T-helper 17 cell (primary cell): ENCODE data around the gene TMEM131. TPM values are rescaled to one million over a fixed set of nuclear protein-coding genes. Genes with fewer than 3 reads are reported as not detected.
"Not testable (repeated sequence)": the region's sequence is repeated elsewhere in the genome, so short reads cannot be mapped to it uniquely, and the experiment has no call there.

Source experiments
- ATAC-seq: fragments of 150-1000 bp; cut with Tn5 transposase; 2 replicates; pipeline ENCODE4 v1.10.0; 2021; ENCODE audit warnings: mild to moderate bottlenecking, moderate library complexity
- DNase-seq, 3 donors: peaks; one replicate each; pipeline versions ENCODE4 v3.0.0 to v3.0.0-alpha.2; 2020 to 2021
- H3K9me3 ChIP-seq: one replicate; pipeline ENCODE4 v1.7.0; 2013; ENCODE audit warnings: low read length, mild to moderate bottlenecking; ENCODE audit not compliant: control insufficient read depth, poor library complexity, severe bottlenecking
- H3K27ac Mint-ChIP-seq: one replicate; pipeline ENCODE4 v1.8.0; 2022; ENCODE audit warnings: mild to moderate bottlenecking, moderate library complexity, mixed read lengths
- H3K27me3 Mint-ChIP-seq: one replicate; pipeline ENCODE4 v1.8.0; 2022; ENCODE audit warnings: mixed read lengths
- H3K36me3 Mint-ChIP-seq: one replicate; pipeline ENCODE4 v1.8.0; 2022; ENCODE audit warnings: low read depth, mixed read lengths
- H3K4me1 Mint-ChIP-seq: one replicate; pipeline ENCODE4 v1.8.0; 2022; ENCODE audit warnings: mild to moderate bottlenecking, mixed read lengths
- H3K4me3 Mint-ChIP-seq: one replicate; pipeline ENCODE4 v1.8.0; 2022; ENCODE audit warnings: mild to moderate bottlenecking, moderate library complexity, mixed read lengths
- total RNA-seq, 4 donors: library from RNA in 2 of 4; stranded (reverse) in 2 of 4; gene quantifications; one replicate each; pipeline ENCODE4 v1.2.3 and lab custom pipeline; 2022 to 2026

TMEM131 gene
- total RNA-seq, 2 donors from 2014 or later = 41.0 to 43.2 TPM

DNA sequence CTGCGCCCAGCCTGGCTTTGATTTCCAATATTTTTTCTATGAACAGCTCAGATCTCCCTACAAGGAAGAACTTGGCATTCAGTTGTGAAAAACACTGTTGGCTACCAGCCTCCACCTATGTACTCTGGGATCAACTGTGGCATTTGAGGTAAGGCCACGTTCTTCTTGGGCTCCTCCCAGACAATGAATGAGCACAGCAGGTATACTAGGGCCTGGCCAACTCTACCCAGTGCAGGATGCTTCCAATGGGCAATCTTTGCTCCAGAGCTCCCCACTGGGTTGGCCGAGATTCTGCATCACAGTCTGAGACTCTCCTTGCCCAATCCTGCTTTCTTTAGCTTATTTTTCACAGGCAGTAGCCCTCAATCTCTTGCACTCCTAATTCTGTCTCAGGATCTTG, 75.9 kb downstream of the TMEM131 start:
- H3K9me3 ChIP-seq = no peaks in the 10 kb centered on the region
- H3K27ac Mint-ChIP-seq = no peak overlapping the region
- H3K4me1 Mint-ChIP-seq = peaks cover 7% of the 10 kb centered on the region
- ATAC-seq (no peak), DNase-seq (no peak)
- no peak overlapping the region for H3K4me3 Mint-ChIP-seq
- H3K27me3 Mint-ChIP-seq = no peaks in the 10 kb centered on the region
- no peaks in the 10 kb centered on the region for H3K36me3 Mint-ChIP-seq

DNA sequence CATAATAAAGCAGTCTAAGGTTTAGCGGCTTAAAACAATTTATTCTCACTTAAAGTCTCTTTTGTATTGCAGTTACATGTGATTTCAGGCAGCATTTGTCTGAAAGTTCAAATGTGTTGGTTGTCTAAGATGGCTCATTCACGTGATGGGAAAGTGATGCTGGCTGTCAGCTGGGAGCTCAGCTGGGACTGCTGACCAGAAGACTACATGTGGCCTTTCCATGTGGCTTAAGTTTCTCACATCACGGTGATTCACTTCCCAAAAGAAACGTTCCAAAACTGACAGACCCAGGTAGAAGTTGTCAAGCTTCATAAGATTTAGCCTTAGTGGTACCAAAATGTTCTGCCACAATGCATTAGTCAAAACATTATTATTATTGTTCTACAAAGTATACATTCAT, 76.9 kb downstream of the TMEM131 start:
- Mint-ChIP-seq H3K4me3 (no peak overlapping the region), H3K27ac (no peak overlapping the region), H3K27me3 (no peaks in the 10 kb centered on the region), H3K36me3 (no peaks in the 10 kb centered on the region), H3K4me1 (peaks cover 11% of the 10 kb centered on the region)
- DNase-seq = no peak
- H3K9me3 ChIP-seq = no peaks in the 10 kb centered on the region
- ATAC-seq = no peak

DNA sequence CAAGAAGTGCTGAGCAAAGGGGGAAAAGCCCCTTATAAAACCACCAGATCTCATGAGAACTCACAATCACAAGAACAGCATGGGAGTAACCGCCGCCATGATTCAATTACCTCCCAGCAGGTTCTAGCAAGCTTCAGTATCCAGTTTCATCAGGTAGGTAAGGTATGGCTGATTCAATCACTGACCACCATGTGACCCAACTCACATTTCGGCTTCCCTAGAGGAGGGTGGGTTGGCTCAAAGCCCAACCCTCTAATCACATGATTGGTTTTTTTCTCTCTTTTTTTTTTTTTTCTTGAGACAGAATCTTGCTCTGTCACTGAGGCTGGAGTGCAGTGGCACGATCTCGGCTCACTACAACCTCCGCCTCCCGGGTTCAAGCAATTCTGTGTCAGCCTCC, 78.1 kb downstream of the TMEM131 start:
- not testable (repeated sequence) for H3K4me3 Mint-ChIP-seq, ATAC-seq, DNase-seq, H3K27me3 Mint-ChIP-seq, H3K9me3 ChIP-seq, H3K27ac Mint-ChIP-seq, H3K36me3 Mint-ChIP-seq
- peaks cover 11% of the 10 kb centered on the region for H3K4me1 Mint-ChIP-seq

DNA sequence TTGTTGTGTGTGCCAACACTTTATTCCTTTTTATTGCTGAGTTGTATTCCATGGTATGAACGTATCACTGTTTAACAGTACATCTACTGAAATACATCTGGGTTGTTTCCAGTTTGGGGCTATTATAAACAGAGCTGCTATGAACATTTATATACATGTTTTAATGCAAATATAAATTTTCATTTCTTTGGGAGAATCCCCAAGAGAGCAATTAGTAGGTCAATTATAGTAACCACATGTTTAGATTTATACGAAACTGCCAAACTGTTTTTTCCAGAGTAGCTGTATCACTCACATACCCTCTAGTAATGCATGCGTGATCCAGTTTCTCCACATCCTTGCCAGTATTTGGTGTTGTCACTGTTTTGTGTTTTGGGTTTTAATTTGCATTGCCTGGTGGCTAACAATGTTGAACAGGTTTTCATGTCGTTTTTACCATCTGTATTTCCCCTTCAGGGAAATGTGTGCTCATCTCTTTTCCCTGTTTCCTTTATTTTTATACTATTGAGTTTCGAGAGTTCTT, 81.0 kb downstream of the TMEM131 start:
- no peak for DNase-seq
- no peaks in the 10 kb centered on the region for H3K9me3 ChIP-seq
- ATAC-seq = no peak
- H3K27me3 Mint-ChIP-seq = no peaks in the 10 kb centered on the region
- no peak overlapping the region for H3K4me3 Mint-ChIP-seq
- no peak overlapping the region for H3K27ac Mint-ChIP-seq
- H3K4me1 Mint-ChIP-seq = peaks cover 19% of the 10 kb centered on the region
- no peaks in the 10 kb centered on the region for H3K36me3 Mint-ChIP-seq

DNA sequence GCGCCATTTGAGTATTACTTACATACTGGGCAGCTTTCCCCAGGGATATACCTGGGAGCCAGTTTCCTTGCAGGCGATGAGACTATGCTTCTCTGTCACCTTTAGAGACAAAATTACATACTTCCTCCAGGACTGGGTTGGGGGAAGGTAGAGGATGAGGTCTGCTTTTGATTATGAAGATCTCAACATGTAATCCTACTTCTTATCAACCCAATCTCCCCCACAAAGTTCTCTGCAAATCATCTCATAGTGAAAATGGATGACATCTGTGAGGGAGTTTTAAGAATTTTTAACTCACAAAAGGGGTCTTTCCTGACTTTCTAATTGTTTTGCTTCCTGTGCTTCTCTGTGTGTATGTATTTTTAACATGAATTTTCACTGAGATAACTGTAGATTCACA, 81.9 kb downstream of the TMEM131 start:
- no peak for DNase-seq

DNA sequence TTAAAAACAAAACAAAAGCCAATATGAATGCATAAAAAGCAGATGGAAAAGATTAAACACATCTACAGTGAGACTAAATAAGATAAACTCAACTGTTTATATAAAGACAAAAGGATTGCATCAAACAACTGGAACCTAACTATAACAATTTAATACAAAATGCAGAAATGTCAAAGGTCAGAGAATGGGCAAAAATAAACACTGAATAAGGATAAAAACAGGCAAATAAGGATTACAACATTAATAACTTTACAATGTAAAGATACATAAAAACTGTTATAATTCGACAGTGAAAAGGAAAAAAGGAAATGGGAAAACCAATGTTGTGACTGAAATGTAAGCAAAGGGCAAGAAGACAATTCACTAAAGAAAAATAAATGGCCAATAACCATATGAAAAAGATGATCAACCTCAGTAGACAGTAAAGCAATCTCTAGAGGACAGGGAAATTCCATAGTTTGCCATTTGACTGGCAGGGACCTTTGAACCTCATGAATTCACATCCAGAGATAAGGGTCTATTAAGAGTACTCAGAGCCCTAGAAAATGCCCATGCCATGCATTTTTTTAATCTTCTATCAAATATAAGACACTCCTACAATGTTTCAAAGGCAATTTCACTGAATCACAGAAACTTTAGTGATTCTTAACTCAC, 83.7 kb downstream of the TMEM131 start:
- Mint-ChIP-seq H3K27me3 (no peaks in the 10 kb centered on the region), H3K27ac (peak overlapping the region; percentile 34), H3K36me3 (peaks cover 4% of the 10 kb centered on the region), H3K4me3 (no peak overlapping the region), H3K4me1 (peaks cover 25% of the 10 kb centered on the region)
- no peaks in the 10 kb centered on the region for H3K9me3 ChIP-seq
- ATAC-seq = no peak
- DNase-seq = no peak

More for the DNA sequence above, 81.9 kb downstream of the TMEM131 start:
- Mint-ChIP-seq H3K4me3 (no peak overlapping the region), H3K4me1 (peaks cover 22% of the 10 kb centered on the region), H3K36me3 (peaks cover 4% of the 10 kb centered on the region), H3K27ac (no peak overlapping the region), H3K27me3 (no peaks in the 10 kb centered on the region)
- ATAC-seq = no peak
- H3K9me3 ChIP-seq = no peaks in the 10 kb centered on the region

DNA sequence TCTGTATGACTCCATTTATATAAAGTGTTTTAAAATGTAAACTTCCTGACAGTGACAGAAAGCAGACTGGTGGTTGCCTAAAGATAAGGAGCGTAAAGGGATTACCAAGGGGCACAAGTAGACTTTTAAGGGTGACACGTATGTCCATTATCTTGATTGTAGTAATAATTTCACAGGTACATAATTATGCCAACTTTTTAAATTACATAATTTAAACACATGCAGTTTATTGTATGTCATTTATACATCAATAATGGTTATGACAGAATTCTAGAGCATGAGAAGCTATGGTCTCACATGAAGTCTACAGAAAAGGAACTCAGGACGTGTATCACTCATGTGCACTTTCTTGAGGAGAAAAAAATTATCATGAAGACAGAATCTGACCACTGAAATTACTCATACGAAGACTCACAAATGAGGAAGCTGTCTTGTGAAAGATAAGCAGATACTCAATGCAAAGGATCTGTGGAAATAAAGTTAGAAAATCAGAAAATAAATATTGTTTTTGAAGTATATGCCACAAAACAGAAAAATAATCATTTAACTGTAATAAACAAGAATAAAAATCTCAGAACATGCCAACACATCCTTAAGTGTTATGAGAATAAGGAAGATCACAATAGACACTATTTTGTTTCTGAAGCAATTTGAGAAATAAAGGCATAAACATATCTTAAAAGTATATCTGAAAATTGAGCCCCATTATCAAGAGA, 84.4 kb downstream of the TMEM131 start:
- Mint-ChIP-seq H3K27ac (peak overlapping the region; percentile 34), H3K4me1 (peaks cover 26% of the 10 kb centered on the region)

DNA sequence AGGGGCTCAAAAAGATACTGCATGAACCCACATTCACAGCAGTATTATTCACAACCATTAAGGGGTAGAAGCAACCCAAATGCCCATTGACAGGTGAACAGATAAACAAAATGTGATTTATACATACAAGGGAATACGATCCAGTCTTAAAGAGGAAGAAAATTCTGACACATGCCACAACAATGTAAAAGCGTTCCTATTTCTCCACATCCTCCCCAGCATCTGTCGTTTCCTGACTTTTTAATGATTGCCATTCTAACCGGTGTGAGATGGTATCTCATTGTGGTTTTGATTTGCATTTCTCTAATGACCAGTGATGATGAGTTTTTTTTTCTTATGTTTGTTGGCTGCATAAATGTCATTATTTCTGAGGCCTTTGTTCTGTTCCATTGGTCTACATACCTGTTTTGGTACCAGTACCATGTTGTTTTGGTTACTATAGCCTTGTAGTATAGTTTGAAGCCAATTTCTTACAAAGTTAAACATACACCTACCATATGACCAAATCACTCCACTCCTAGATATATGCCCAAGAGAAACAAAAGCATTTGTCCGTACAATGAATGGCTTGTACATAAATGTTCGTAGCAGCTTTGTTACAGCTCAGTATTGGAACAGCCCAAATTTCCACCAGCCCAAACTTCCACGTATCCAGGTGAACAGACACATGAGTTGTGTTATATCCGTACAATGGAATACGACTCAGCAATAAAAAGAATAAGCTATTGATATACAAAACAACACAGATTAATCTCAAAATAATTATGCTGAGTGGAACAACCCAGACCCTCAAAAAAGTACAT, 85.1 kb downstream of the TMEM131 start:
- H3K36me3 Mint-ChIP-seq = peaks cover 7% of the 10 kb centered on the region
- H3K27ac Mint-ChIP-seq = no peak overlapping the region
- no peak overlapping the region for H3K4me3 Mint-ChIP-seq
- H3K9me3 ChIP-seq = no peaks in the 10 kb centered on the region
- peaks cover 23% of the 10 kb centered on the region for H3K4me1 Mint-ChIP-seq
- DNase-seq (no peak), ATAC-seq (no peak)
- no peaks in the 10 kb centered on the region for H3K27me3 Mint-ChIP-seq

More for the DNA sequence above, 84.4 kb downstream of the TMEM131 start:
- Mint-ChIP-seq H3K27me3 (no peaks in the 10 kb centered on the region), H3K4me3 (no peak overlapping the region), H3K36me3 (peaks cover 7% of the 10 kb centered on the region)
- DNase-seq (no peak), ATAC-seq (peak; percentile 36)
- H3K9me3 ChIP-seq = no peaks in the 10 kb centered on the region

DNA sequence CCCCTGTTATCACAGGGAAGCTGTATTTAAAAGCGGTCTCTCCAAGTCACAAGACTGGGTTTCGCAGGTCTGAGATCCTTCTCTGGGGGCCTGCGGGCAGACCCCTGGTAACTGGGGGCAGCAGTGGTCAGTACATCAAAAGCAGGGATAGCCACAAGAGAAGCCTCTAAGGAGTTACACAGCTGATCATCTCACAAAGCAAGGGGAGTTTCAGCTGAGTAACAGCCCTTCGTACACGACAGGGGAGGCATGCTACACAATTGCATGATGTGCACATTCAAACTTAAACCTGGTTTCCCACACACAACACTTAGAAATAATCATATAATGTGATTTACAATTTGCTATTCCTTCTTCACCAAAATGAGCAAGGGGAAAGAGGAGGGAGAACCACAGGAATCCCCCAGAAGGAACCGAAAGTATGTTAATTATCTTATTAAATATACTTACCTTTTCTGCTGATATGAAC, 87.5 kb downstream of the TMEM131 start:
- Mint-ChIP-seq H3K27ac (no peak overlapping the region), H3K36me3 (peaks cover 10% of the 10 kb centered on the region), H3K27me3 (no peaks in the 10 kb centered on the region), H3K4me1 (peaks cover 22% of the 10 kb centered on the region), H3K4me3 (no peak overlapping the region)
- no peaks in the 10 kb centered on the region for H3K9me3 ChIP-seq
- ATAC-seq (no peak), DNase-seq (no peak)

DNA sequence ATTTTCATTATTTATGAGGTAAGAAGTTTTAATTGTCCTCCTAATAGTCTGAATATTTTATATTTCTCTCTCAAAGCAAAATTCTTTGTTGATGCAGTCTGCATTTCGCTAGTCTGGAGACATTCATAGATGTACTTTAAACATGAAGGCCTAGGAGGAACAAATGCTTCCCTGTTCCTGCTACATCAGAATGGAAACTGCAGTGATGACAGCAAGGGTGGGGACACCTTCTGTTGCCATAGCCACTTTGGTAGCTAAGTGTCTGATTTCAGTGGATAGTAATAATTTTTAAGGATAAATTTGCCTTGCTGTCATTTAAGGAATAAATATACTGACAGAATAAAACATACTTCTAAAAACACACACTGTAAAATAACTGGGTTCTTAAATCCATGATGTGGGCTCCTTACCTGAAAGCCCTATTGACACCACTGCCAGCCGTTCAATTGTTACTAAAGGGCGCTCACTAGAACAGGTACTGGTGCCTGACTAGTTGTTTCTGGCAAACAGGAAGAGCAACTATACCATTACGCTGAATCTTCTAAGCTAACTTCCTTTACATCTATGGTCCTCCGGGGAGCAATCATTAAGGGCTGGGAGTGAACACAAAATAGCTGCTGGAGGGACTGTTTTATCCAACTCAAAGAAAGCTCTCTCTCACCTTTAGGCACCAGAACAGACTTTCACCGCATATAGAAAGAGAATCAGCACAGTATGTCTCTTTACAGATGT, 88.2 kb downstream of the TMEM131 start:
- H3K4me1 Mint-ChIP-seq = peaks cover 20% of the 10 kb centered on the region
- H3K9me3 ChIP-seq = no peaks in the 10 kb centered on the region
- H3K27me3 Mint-ChIP-seq = no peaks in the 10 kb centered on the region
- no peak overlapping the region for H3K27ac Mint-ChIP-seq
- DNase-seq (no peak), ATAC-seq (no peak)
- H3K36me3 Mint-ChIP-seq = peaks cover 10% of the 10 kb centered on the region
- H3K4me3 Mint-ChIP-seq = no peak overlapping the region

DNA sequence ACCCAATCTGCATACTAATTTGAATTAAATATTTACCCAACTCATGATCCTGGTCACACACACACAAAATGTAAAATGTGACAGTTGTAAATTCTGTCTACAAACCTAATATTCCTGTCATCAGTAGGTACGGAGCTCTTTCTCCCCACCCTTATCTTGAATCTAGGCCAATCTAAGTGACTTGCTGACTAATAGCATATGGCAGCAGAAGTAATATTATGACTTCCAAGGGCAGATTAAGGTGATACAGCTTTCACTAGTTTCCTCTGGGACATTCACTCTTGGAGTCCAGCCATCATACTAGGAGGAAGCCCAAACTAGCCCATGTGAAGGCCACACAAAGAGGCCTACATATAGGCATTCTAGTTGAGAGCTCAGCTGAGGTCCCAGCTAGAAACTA, 89.4 kb downstream of the TMEM131 start:
- Mint-ChIP-seq H3K36me3 (peaks cover 13% of the 10 kb centered on the region), H3K27me3 (no peaks in the 10 kb centered on the region)
- H3K9me3 ChIP-seq = no peaks in the 10 kb centered on the region

DNA sequence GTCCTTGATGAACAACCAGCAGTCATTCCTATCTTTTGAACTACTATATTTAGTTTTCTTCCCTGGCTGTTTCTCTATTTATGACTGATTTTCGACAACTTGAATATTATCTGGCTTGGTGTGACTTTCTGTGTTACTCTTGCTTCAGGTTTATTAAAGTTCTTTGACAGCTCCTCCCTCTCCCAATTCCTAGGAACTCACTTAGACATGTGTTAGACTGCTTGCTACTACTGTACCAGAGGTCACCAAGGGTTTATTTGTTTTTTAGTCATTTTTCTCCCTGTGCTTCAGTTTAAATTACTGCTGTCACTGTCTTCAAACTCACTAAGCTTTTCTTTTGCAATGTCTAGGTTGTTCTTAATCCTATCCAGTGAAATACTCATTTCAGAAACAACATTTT, 90.5 kb downstream of the TMEM131 start:
- H3K4me3 Mint-ChIP-seq = no peak overlapping the region

More for the DNA sequence above, 89.4 kb downstream of the TMEM131 start:
- Mint-ChIP-seq H3K4me3 (no peak overlapping the region), H3K27ac (no peak overlapping the region), H3K4me1 (peaks cover 16% of the 10 kb centered on the region)
- DNase-seq (no peak), ATAC-seq (no peak)

More for the DNA sequence above, 90.5 kb downstream of the TMEM131 start:
- Mint-ChIP-seq H3K27ac (no peak overlapping the region), H3K4me1 (peaks cover 16% of the 10 kb centered on the region), H3K36me3 (peaks cover 13% of the 10 kb centered on the region), H3K27me3 (no peaks in the 10 kb centered on the region)
- ATAC-seq (no peak), DNase-seq (no peak)
- no peaks in the 10 kb centered on the region for H3K9me3 ChIP-seq
